HepG2 (cell line): ENCODE results near the gene MRPL38. TPM values are rescaled to one million over a fixed set of nuclear protein-coding genes. Genes with fewer than 3 reads are reported as not detected.

Experiments
- BCL6 ChIP-seq: IDR thresholded peaks from 2 replicates; pipeline ENCODE4 v1.6.1; 2016; ENCODE audit warnings: missing genetic modification reagents, missing compliant biosample characterization
- CEBPG ChIP-seq: IDR thresholded peaks from 2 replicates; pipeline ENCODE4 v1.6.1; 2016
- DZIP1 ChIP-seq: sonication (generic); formaldehyde crosslinking; IDR thresholded peaks from 2 replicates; pipeline ENCODE4 v1.5.0; 2020; ENCODE audit warnings: mild to moderate bottlenecking, missing genetic modification reagents
- GATA4 ChIP-seq: sonication (generic); IDR thresholded peaks from 2 replicates; pipeline ENCODE4 v1.6.1; 2016; ENCODE audit warnings: antibody characterized with exemption, low read depth, borderline replicate concordance
- HHEX ChIP-seq: IDR thresholded peaks from 2 replicates; pipeline ENCODE4 v1.6.1; 2016; ENCODE audit warnings: control low read depth
- NFYB ChIP-seq: sonication (generic); formaldehyde crosslinking; IDR thresholded peaks from 2 replicates; pipeline ENCODE4 v1.4.0; 2020; ENCODE audit warnings: missing genetic modification reagents
- POGK ChIP-seq: sonication (generic); formaldehyde crosslinking; conservative IDR thresholded peaks from 2 replicates; pipeline ENCODE4 v1.8.0; 2022; ENCODE audit warnings: mild to moderate bottlenecking, moderate library complexity, missing genetic modification reagents
- RBFOX2 ChIP-seq: fragments of 200-400 bp; formaldehyde crosslinking; IDR thresholded peaks from 2 replicates; pipeline ENCODE4 v1.6.1; 2017; ENCODE audit warnings: low read depth, mild to moderate bottlenecking, low read length
- SNAPC5 ChIP-seq: sonication (generic); formaldehyde crosslinking; IDR thresholded peaks from 2 replicates; pipeline ENCODE4 v1.8.1; 2023; ENCODE audit warnings: mild to moderate bottlenecking, missing genetic modification reagents, borderline replicate concordance
- TFE3 ChIP-seq: IDR thresholded peaks from 2 replicates; pipeline ENCODE4 v1.6.1; 2016
- ZNF24 ChIP-seq: fragments of 450-650 bp; IDR thresholded peaks from 2 replicates; pipeline ENCODE4 v1.6.1; 2017; ENCODE audit warnings: antibody characterized with exemption, mild to moderate bottlenecking
- ZNF362 ChIP-seq: sonication (generic); formaldehyde crosslinking; IDR thresholded peaks from 2 replicates; pipeline ENCODE4 v1.4.0; 2020; ENCODE audit warnings: missing genetic modification reagents, mild to moderate bottlenecking, borderline replicate concordance
- polyA plus RNA-seq, 8 experiments: library from polyadenylated mRNA; depleted of rRNA in 3 of 8; stranded (reverse) in 7 of 8; unstranded in 1 of 8; fragments of >200 nt; fragmentation: Illumina TruSeq in 4 of 8; extraction: Trizol in 4 of 8; gene quantifications; 2 replicates each; pipeline versions ENCODE4 v1.2.1 to v1.2.3, GENCODE V29; 2011 to 2016; ENCODE audit warnings: low read depth in 4 of 8, missing spikeins in 1 of 8, mixed read lengths in 1 of 8; ENCODE audit not compliant: insufficient read depth in 1 of 8
- total RNA-seq, 5 experiments: library from RNA; depleted of rRNA; stranded (reverse); fragments of >200 nt; fragmentation: Illumina TruSeq; extraction: Trizol; gene quantifications; 2 replicates each; pipeline ENCODE4 v1.2.3, GENCODE V29; 2016; ENCODE audit warnings: low read depth in 1 of 5
- TF ChIP-seq, protein P1 (sequence below): sonication (generic); formaldehyde crosslinking; IDR thresholded peaks from 2 replicates; pipeline ENCODE4 v1.4.0; 2020; ENCODE audit warnings: missing genetic modification reagents
- TF ChIP-seq, protein P2 (sequence below): sonication (generic); formaldehyde crosslinking; IDR thresholded peaks from 2 replicates; pipeline ENCODE4 v1.4.0; 2020; ENCODE audit warnings: missing genetic modification reagents; ENCODE audit errors: not compliant biosample characterization
- TF ChIP-seq, protein P3 (sequence below): sonication (generic); formaldehyde crosslinking; IDR thresholded peaks from 2 replicates; pipeline ENCODE4 v1.9.0; 2021; ENCODE audit warnings: missing genetic modification reagents, mild to moderate bottlenecking, borderline replicate concordance

MRPL38 gene
- total and polyA plus RNA-seq, 2 of the 13 experiments (the other 11 are each of a cell fraction or from before 2014, with no cell fraction given): 83.7 to 125 TPM

GRCh38 chr17:75904749-75905521 lies at the start of gene MRPL38 (continued):
- TF ChIP-seq, protein P1, sequence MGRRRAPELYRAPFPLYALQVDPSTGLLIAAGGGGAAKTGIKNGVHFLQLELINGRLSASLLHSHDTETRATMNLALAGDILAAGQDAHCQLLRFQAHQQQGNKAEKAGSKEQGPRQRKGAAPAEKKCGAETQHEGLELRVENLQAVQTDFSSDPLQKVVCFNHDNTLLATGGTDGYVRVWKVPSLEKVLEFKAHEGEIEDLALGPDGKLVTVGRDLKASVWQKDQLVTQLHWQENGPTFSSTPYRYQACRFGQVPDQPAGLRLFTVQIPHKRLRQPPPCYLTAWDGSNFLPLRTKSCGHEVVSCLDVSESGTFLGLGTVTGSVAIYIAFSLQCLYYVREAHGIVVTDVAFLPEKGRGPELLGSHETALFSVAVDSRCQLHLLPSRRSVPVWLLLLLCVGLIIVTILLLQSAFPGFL (CRISPR knock-in tag): no peak
- TF ChIP-seq POGK (CRISPR knock-in tag) (peak; percentile 99), SNAPC5 (CRISPR knock-in tag) (peak; percentile 89; the same call in 1 of the 2 replicates), HHEX (CRISPR knock-in tag) (no peak; the same call in 1 of the 2 replicates), RBFOX2 (peak; percentile 91), DZIP1 (CRISPR knock-in tag) (peak; percentile 95), ZNF362 (CRISPR knock-in tag) (peak; percentile 65; the same call in 1 of the 2 replicates), CEBPG (CRISPR knock-in tag) (peak; percentile 51), NFYB (CRISPR knock-in tag) (peak; percentile 42; the same call in 1 of the 2 replicates), TFE3 (CRISPR knock-in tag) (peak; percentile 84), GATA4 (no peak), BCL6 (CRISPR knock-in tag) (peak; percentile 81), ZNF24 (0 out of 2 replicates have a peak, but pooled peaks have one; percentile 66)
- TF ChIP-seq, protein P2, sequence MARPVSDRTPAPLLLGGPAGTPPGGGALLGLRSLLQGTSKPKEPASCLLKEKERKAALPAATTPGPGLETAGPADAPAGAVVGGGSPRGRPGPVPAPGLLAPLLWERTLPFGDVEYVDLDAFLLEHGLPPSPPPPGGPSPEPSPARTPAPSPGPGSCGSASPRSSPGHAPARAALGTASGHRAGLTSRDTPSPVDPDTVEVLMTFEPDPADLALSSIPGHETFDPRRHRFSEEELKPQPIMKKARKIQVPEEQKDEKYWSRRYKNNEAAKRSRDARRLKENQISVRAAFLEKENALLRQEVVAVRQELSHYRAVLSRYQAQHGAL (CRISPR knock-in tag): no peak
- TF ChIP-seq, protein P3, sequence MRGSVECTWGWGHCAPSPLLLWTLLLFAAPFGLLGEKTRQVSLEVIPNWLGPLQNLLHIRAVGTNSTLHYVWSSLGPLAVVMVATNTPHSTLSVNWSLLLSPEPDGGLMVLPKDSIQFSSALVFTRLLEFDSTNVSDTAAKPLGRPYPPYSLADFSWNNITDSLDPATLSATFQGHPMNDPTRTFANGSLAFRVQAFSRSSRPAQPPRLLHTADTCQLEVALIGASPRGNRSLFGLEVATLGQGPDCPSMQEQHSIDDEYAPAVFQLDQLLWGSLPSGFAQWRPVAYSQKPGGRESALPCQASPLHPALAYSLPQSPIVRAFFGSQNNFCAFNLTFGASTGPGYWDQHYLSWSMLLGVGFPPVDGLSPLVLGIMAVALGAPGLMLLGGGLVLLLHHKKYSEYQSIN (CRISPR knock-in tag): no peak
